HL-60/S4 treated with retinoic acid at 250 ng/mL for 4 days and 3 days (cell line): ENCODE measurements around the gene HMGN3.

Experiments
- in situ Hi-C: fragments of 300-500 bp; cut with MboI; formaldehyde crosslinking; loops from 2 replicates; pipeline ENCODE4 v1.7.0; 2022; ENCODE audit warnings: low sequenced_read_pairs

Gene HMGN3

DNA sequence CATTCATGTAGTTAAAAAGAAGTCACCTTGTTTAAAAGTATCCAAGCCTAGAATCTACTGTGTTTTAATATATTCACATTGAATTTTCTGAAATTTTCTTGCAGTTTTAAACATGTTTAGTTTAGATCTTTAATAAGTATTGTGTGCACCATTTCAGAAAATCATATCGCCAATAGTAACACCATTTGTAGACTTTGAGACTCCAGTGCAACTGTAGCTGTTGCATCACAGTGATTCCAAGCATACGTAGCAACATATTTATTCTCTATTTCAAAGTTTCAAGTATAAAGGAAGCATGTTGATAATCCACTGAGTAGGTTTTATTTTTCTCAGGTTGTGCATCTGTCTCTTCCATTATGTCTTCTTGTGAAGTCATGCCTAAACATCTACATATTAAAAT lies 46.4 kb downstream of the HMGN3 start:
- in situ Hi-C loops: no loop called here

DNA sequence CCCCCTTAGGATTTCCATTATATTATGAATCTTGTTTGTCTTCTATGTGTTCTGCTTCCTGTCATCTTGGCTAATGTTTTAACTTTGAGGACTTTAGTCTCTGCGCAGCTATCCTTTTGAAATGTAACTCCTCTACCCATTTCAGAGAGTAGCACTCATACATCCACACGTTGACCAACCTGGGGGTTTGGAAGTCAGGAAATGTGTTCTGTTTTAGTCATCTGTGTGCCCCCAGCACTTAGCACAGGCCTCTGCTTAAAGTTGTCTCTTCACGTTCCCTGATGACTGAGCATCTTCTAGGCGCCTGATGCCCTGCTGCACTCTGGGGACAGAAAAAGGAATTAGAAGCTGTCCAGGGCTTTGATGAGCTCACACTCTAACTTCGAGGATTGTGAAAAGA lies 47.9 kb downstream of the HMGN3 start:
- in situ Hi-C loops: no loop called here

DNA sequence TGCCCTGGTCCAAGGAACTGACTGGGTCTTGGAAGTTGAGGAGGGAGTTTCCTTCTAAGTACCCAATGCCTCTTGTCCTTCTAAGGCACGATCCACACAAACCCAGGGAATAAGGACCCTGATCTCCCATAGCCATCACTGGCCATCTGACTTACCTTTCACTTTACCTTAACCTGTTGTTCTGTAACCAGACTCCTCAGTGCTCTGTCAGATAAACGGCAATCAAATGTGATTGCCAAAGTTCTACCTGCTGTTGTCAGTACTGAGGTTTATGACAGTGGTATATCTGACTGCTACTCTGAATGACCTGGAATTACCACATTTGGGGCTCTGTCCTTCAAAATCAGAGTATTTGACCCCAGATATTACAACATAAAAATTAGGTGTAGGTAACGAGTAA lies 49.8 kb downstream of the HMGN3 start:
- in situ Hi-C loops: no loop called here

DNA sequence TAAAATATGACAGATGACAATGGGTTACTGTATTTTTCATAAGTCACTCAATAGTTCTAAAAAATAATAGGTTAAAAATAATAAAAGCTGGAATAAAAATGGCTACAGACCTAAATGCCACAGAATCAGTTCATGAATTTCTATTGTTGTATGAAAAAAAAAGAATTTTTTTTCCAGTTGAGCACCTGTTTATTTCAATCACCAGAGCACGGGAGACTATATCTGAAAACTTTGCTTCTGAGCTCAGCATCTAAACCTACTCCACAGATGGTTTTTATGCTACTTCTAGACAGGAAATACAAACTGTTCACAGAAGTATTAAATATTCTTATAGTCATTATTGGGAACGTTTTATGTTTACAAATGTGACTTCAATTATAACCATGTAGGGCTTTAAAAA lies 50.4 kb downstream of the HMGN3 start:
- in situ Hi-C loops: no loop called here

DNA sequence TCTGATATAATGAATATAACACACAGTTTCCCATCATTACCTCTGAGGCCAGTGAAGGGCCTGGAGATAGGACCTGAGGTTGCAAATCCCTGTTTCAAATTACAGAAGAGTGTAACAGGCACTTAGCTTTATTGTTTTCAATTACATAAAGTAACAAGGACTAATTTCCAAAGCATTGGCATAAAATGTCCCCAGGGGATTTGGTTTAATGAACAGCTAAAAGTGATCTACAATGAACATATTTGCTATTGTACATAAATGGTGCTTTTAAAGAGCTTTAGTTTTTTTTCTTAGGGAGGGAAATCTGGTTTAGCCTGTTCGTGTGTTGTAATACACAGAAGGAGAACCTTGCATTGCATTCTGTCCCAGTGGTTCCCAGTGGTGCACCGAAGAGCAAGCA lies 54.4 kb downstream of the HMGN3 start:
- in situ Hi-C loops: no loop called here

DNA sequence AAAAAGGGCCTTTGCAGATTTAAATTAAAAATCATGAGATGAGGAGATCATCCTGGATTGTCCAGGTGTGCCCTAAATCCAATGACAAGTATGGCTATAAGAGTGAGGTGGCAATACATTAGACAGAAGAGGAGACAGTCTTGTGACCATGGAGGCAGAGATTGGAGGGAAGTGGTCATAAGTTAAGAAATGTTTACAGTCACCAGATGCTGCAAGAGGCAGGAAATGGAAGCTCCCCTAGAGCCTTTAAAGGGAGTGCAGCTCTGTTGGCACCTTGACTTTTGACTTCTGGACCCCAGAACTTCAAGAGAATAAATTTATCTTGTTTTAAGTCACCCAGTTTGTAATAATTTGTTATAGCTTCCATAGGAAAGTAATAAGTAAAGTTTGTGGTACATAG lies 61.1 kb downstream of the HMGN3 start:
- in situ Hi-C loops: no loop called here

DNA sequence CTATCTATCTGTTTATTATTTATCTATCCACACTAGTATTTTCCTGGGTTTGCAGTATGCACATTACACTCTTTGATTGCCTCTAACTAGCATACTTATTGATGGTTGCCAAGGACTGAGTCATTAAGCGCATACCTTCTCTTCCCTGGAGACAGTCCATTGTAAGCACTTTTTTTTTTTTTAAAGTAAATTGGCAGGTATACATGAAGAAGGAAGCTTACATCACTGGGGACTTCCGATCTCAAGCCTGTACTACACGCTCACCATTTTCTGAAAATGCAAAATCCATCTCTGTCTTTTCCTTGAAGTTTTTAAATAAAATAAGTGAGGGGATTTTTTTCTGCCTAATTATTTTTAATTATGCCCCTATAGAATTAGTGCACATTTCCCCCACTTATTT lies 63.5 kb downstream of the HMGN3 start:
- in situ Hi-C loops: no loop called here

DNA sequence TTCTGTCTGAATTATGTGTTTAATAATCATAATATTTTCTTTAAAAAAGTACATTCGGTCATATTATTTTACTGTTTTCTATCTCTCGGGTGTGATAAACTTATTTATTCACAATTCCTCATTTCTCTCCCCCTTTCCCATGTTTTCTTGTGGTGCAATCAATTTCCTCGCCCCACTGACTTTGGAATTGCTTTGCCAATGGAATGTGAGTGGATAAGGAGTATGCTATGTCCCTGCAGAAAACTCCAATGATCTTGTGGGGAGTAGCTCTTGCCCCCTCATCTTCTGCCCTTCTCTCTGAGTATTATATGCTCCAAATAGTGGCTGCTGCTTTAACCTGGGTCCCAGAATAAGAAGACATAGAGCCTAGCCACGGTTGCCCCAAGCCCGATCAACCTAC lies 64.1 kb downstream of the HMGN3 start:
- in situ Hi-C loops: no loop called here

DNA sequence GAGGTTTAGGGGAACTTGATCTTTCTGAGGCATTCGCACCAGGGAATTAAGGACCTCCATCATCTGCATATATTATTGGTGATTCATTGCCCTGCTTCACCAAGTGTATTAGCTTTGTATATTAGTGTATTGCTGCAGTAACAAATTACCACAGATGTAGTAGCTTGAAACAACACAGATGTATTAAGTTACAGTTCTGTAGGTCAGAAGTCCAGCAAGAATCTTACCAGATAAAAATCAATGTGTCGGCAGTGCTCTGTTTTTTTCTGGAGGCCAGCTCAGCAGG lies 65.8 kb downstream of the HMGN3 start:
- in situ Hi-C loops: no loop called here

DNA sequence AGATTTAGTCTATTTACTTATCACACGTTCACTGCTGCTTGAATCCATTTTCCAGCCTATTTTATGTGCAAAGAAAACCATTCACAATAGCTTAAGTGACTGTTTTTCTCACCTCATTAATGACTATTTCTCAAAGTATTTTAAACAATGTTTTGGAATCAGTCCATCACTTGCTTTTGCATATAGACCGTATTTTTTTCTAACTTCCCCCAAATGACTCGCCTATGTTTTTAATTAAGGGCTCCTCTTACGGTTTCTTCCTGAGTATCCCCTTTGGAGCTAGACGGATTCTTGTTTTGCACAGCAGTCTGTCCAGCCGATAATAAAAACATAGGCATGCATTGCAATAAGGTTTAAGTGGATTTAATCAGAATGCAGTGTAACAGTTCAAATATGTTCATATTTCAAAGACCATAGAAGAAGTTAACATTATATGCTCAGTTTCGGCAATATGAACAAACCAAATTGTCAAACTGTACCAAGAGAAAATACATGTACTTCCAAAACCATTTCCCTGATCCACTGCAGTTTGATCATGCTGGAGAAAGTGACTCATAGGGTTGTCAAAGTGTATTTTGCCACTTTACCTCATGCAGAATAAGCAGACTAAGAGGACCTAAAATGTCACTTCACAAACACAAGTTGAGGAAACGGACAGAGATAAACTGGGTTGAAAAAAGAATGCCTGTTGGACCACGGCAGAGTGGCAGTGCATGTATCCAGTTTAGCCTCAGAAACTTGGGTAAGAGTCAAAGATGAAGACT lies 66.4 kb downstream of the HMGN3 start:
- in situ Hi-C loops: no loop called here

DNA sequence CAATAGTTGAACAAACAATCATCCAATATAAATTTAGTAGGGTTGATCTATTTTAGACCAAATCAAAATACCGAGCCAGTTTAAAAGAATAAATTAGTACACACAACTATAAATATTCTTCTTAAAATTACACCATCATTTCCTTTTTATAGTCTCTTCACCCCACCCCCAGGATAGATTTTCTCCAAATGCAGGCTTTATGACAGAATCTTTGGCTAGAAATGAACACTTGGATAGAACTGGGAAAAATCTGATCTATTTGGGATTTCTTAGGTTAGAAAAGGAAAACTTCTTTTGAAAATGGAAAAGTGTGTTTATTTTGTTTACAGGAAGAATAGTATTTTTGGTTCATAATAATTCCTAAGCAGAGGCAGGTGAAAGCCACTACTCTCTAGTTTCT lies 74.6 kb downstream of the HMGN3 start:
- in situ Hi-C loops: no loop called here

DNA sequence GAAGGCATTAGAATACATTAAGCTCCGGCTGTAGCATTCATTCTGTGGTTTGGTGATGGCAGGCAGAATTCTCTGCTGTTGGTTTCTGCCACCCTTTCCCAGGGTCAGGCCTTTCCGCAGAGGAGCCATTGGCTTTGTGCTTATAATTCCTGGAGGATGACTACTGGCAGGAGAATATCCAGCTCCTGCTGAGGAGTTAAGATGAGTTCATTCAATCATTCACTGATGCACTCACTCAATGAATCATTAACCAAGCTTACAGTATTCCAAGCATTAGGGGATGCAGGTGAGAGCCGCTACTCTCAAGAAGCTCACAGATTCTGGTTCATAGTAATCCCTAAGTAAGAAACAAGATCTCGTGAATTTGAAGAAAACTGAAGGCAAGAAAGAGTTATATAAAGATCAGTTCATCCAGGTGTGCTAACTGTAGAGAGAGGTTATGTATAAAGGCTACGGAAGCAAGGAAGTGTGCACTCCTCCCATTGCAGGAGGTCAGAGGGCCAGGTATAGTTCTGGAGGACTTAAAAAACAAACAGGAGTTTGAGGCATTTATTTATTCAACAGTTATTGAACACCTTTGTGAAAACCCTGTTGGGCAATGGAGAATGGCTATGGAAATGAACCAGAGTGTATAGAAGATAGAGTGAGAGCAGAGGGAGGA lies 75.5 kb downstream of the HMGN3 start:
- in situ Hi-C loops: no loop called here

DNA sequence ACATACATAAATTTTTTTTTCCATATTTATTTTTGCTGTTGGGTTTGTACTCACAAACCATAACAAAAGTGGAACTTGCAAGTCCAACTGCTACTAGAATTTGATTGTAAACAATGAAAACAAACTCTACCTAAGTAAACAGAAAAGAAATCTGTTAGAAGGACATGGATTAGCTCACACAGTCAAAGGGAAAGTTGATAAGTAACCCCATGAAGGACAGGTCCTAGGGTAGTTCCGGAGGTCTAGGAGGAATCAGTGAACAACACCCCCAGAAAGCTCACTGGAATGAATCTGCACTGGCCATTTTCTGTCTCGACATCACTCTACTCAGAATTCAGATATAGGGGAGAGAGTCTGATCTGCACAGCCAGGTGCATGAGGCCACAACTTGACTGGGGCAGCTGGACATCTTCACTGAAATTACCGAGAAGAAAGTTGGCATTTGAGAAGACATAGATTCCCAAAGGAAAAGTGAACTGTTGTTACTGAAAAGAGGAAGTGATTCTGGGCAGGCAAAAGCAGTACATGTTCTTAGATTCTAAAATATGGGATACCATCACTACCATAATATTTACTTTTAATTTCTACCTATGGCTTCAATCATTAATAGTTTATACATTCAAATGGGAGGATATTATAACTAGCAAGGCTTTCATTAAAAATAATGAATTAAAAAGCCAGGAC lies 76.4 kb downstream of the HMGN3 start:
- in situ Hi-C loops: no loop called here

DNA sequence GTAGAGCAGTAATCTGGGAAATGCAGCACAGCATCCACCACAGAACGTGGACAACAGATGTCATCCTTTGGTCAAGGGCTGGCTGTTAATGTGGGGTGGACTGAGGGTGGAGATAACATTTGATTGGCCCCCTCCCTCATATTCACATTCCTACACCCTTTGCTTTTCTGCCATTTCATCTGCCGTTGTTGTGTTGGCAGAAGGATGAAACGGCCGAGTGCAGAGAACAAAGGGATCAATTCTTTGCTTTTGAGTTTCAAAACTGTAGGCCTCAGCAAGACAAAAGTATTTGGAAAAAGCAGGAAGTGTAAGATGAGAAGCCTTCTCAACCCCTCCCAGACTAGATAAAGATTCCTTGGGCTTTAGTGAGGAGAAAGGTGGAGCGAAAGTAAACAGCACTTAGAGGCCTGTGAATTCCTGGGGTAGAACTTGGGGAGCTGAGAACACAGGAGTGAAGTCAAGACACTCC lies 82.2 kb downstream of the HMGN3 start:
- in situ Hi-C loops: no loop called here
